ENCODE data around the gene PTDSS2. TPM values are rescaled to one million over a fixed set of nuclear protein-coding genes. Genes with fewer than 3 reads are reported as not detected.
"Not testable (repeated sequence)": the region's sequence is repeated elsewhere in the genome, so short reads cannot be mapped to it uniquely, and the experiment has no call there.

Gene PTDSS2
- total RNA-seq, 1 donor from 2014 or later, result 50.4 TPM

DNA sequence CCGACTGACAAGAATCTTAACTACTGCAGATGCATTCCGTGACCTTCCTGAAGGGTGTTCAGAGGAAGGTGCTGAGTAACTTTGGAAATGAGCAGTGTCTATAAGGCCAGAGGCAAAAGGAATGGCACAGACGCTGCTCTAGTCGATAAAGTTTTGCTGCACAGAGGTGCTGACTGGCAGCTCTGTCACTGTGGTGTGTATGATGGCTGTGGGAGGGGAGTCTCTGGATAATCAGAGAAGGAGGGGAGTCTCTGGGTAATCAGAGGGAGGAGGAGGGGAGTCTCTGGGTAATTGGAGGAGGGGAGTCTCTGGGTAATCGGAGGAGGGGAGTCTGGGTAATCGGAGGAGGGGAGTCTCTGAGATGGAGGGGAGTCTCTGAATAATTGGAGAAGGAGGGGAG is 18.4 kb downstream of the PTDSS2 start:
- no peak for DNase-seq (ENCODE audit: low spot score, unreplicated experiment)
- no peaks in the 10 kb centered on the region for H3K27me3 Mint-ChIP-seq

DNA sequence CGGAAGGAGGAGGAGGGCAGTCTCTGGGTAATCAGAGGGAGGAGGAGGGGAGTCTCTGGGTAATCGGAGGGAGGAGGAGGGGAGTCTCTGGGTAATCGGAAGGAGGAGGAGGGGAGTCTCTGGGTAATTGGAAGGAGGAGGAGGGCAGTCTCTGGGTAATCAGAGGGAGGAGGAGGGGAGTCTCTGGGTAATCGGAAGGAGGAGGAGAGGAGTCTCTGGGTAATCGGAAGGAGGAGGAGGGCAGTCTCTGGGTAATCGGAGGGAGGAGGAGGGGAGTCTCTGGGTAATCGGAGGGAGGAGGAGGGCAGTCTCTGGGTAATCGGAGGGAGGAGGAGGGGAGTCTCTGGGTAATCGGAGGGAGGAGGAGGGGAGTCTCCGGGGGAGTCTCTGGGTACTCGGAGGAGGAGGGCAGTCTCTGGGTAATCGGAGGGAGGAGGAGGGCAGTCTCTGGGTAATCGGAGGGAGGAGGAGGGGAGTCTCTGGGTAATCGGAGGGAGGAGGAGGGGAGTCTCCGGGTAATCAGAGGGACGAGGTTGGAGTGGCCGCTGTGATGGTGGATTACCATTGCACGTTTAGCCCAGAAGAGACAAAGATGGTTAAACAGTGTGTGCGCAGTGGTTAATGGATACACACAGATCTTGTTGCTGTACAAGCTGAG is 19.1 kb downstream of the PTDSS2 start:
- H3K36me3 Mint-ChIP-seq (ENCODE audit: insufficient read depth); DNase-seq (ENCODE audit: low spot score, unreplicated experiment); H3K27me3 Mint-ChIP-seq; H3K9me3 Mint-ChIP-seq (ENCODE audit: low read depth): not testable (repeated sequence)
- H3K27ac Mint-ChIP-seq, result peak overlapping the region; percentile 79
- H3K4me1 Mint-ChIP-seq (ENCODE audit: low read depth), result peaks cover 17% of the 10 kb centered on the region
- H3K4me3 Mint-ChIP-seq (ENCODE audit: low read depth), result peak overlapping the region; percentile 8

More for the DNA sequence above, 18.4 kb downstream of the PTDSS2 start:
- Mint-ChIP-seq H3K4me1 (ENCODE audit: low read depth) (peaks cover 17% of the 10 kb centered on the region), H3K9me3 (ENCODE audit: low read depth) (no peaks in the 10 kb centered on the region), H3K4me3 (ENCODE audit: low read depth) (no peak overlapping the region), H3K36me3 (ENCODE audit: insufficient read depth) (peaks cover 4% of the 10 kb centered on the region), H3K27ac (peak overlapping the region; percentile 77)
- TF ChIP-seq, protein P1, sequence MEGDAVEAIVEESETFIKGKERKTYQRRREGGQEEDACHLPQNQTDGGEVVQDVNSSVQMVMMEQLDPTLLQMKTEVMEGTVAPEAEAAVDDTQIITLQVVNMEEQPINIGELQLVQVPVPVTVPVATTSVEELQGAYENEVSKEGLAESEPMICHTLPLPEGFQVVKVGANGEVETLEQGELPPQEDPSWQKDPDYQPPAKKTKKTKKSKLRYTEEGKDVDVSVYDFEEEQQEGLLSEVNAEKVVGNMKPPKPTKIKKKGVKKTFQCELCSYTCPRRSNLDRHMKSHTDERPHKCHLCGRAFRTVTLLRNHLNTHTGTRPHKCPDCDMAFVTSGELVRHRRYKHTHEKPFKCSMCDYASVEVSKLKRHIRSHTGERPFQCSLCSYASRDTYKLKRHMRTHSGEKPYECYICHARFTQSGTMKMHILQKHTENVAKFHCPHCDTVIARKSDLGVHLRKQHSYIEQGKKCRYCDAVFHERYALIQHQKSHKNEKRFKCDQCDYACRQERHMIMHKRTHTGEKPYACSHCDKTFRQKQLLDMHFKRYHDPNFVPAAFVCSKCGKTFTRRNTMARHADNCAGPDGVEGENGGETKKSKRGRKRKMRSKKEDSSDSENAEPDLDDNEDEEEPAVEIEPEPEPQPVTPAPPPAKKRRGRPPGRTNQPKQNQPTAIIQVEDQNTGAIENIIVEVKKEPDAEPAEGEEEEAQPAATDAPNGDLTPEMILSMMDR (IDR thresholded peaks at IDR 0.05; ENCODE audit: unreplicated experiment), result no peak

DNA sequence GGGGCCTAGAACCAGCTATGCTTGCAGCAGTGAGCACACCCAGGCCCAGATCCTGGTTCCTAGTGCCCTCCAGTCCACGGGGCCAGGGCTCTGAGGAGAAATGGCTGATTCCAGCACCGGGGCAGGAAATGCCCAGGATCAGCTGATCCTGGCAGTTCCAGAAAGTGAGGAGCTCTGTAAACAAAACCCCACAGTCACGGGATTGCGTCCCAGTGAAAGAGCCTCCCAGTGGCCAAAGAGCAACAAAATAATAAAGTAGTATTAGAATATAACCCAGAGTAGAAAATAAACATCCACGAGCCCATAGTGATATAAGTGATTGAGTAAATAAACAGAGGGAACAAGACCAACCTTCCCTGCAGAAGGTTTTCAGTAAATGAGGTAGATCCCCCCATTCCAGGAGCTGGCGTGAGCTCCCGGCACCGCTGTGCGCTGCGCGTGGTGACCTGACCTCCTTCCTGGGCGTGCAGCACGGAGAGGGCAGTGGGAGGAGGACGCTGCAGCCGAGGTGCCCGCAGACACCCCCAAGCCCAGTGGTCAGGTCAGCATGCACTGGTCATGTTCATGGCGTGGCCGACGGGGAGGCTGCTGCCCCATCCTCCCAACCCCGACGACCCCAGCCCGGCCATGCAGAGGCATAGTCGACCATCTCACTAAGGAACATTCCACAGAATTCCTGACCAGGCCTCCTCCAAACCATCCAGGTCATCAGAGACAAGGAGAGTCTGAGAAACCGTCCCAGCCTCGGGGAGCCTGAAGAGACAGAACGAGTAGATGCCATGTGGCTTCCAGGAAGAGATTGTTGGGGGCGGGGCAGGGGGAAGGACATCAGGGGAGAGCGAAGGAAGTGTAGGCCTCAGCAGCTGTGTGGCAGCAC is 19.8 kb downstream of the PTDSS2 start:
- no peaks in the 10 kb centered on the region for H3K27me3 Mint-ChIP-seq

DNA sequence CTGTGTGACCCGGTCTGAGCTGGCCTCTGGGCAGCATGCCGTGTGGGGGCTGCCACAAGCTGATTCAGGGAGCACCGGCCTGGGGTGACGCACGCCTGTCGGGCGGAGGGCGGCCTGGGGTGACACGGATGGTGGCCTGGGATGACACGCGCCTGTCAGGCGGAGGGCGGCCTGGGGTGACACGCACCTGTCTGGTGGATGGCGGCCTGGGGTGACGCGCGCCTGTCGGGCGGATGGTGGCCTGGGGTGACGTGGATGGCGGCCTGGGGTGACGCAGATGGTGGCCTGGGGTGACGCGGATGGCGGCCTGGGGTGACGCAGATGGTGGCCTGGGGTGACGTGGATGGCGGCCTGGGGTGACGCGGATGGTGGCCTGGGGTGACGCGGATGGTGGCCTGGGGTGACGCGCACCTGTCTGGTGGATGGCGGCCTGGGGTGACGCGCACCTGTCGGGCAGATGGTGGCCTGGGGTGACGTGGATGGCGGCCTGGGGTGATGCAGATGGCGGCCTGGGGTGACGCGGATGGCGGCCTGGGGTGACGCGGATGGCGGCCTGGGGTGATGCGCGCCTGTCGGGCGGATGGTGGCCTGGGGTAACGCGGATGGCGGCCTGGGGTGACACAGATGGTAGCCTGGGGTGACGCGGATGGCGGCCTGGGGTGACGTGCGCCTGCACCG is 21.5 kb downstream of the PTDSS2 start:
- DNase-seq (ENCODE audit: low spot score, unreplicated experiment), result no peak
- Mint-ChIP-seq H3K4me1 (ENCODE audit: low read depth) (peaks cover 15% of the 10 kb centered on the region), H3K36me3 (ENCODE audit: insufficient read depth) (peaks cover 2% of the 10 kb centered on the region), H3K27me3 (no peaks in the 10 kb centered on the region), H3K27ac (no peak overlapping the region), H3K4me3 (ENCODE audit: low read depth) (no peak overlapping the region), H3K9me3 (ENCODE audit: low read depth) (no peaks in the 10 kb centered on the region)
- TF ChIP-seq, protein P1 (IDR thresholded peaks at IDR 0.05; ENCODE audit: unreplicated experiment), result no peak

More for the DNA sequence above, 19.8 kb downstream of the PTDSS2 start:
- peak overlapping the region; percentile 8 for H3K4me3 Mint-ChIP-seq (ENCODE audit: low read depth)
- TF ChIP-seq, protein P1 (IDR thresholded peaks at IDR 0.05; ENCODE audit: unreplicated experiment), result no peak
- peaks cover 17% of the 10 kb centered on the region for H3K4me1 Mint-ChIP-seq (ENCODE audit: low read depth)
- DNase-seq (ENCODE audit: low spot score, unreplicated experiment), result no peak
- no peaks in the 10 kb centered on the region for H3K9me3 Mint-ChIP-seq (ENCODE audit: low read depth)
- peak overlapping the region; percentile 79 for H3K27ac Mint-ChIP-seq
- H3K36me3 Mint-ChIP-seq (ENCODE audit: insufficient read depth), result peaks cover 4% of the 10 kb centered on the region

DNA sequence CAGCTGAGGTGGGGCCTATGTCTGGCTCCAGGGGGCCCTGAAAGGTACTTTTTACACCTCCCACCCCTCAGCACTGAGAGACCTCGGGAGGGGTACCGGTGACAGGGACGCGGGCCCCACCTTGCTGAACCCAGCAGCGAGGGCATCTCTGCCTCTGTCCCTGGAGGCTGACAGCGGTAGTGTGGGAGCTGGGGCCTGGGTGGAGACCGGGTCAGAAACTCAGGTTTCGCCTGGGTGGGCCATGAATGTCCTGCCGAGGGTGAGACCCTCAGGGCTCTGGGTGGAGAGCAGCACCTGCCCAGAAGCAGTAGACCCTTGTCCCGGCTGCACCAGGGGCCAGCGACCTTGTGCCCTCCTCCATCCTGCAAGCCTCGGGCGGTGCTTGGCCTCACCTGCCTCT is 22.2 kb downstream of the PTDSS2 start:
- DNase-seq (ENCODE audit: low spot score, unreplicated experiment), result no peak
- no peak overlapping the region for H3K27ac Mint-ChIP-seq
- peaks cover 15% of the 10 kb centered on the region for H3K4me1 Mint-ChIP-seq (ENCODE audit: low read depth)
- H3K36me3 Mint-ChIP-seq (ENCODE audit: insufficient read depth), result peaks cover 2% of the 10 kb centered on the region
- H3K27me3 Mint-ChIP-seq, result no peaks in the 10 kb centered on the region
- TF ChIP-seq, protein P1 (IDR thresholded peaks at IDR 0.05; ENCODE audit: unreplicated experiment), result no peak
- H3K4me3 Mint-ChIP-seq (ENCODE audit: low read depth), result no peak overlapping the region
- no peaks in the 10 kb centered on the region for H3K9me3 Mint-ChIP-seq (ENCODE audit: low read depth)
